HG02884 (cell line): Measurements from ENCODE around the gene RAI14.

Experiments used
- ATAC-seq: cut with Tn5 transposase; IDR thresholded peaks from one replicate; pipeline ENCODE4 v1.9.1; 2021; ENCODE audit warnings: mild to moderate bottlenecking, moderate library complexity; ENCODE audit not compliant: unreplicated experiment

RAI14 gene

GRCh38 chr5:34674187-34674586 lies 18.1 kb downstream of the RAI14 start:
- no peak for ATAC-seq

GRCh38 chr5:34675857-34676256 lies 19.7 kb downstream of the RAI14 start:
- no peak for ATAC-seq

GRCh38 chr5:34676416-34676815 lies 20.3 kb downstream of the RAI14 start:
- no peak for ATAC-seq

GRCh38 chr5:34677428-34677827 lies 21.3 kb downstream of the RAI14 start:
- ATAC-seq: no peak

GRCh38 chr5:34680896-34681295 lies 24.8 kb downstream of the RAI14 start:
- no peak for ATAC-seq

- no peak for ATAC-seq
Measured at GRCh38 chr5:34682926-34683623, 26.9 kb downstream of the RAI14 start.

GRCh38 chr5:34684281-34684979 lies 28.3 kb downstream of the RAI14 start:
- no peak for ATAC-seq

GRCh38 chr5:34684980-34685352 lies 28.8 kb downstream of the RAI14 start:
- no peak for ATAC-seq

GRCh38 chr5:34685485-34686165 lies 29.5 kb downstream of the RAI14 start:
- no peak for ATAC-seq

- no peak for ATAC-seq
Measured at GRCh38 chr5:34686762-34687268, 30.7 kb downstream of the RAI14 start.

- ATAC-seq: no peak
Measured at GRCh38 chr5:34687269-34688011, 31.3 kb downstream of the RAI14 start.

GRCh38 chr5:34688015-34688810 lies 32.1 kb downstream of the RAI14 start:
- ATAC-seq: no peak

GRCh38 chr5:34690301-34690700 lies 34.2 kb downstream of the RAI14 start:
- ATAC-seq: no peak

GRCh38 chr5:34690898-34691297 lies 34.8 kb downstream of the RAI14 start:
- no peak for ATAC-seq

- ATAC-seq: no peak
Measured at GRCh38 chr5:34691326-34691725, 35.2 kb downstream of the RAI14 start.

- ATAC-seq: no peak
Measured at GRCh38 chr5:34692786-34693185, 36.7 kb downstream of the RAI14 start.

GRCh38 chr5:34694012-34694411 lies 37.9 kb downstream of the RAI14 start:
- no peak for ATAC-seq

- no peak for ATAC-seq
Measured at GRCh38 chr5:34694685-34695084, 38.6 kb downstream of the RAI14 start.

GRCh38 chr5:34695275-34696027 lies 39.3 kb downstream of the RAI14 start:
- ATAC-seq: peak; percentile 88
